ENCODE measurements around the gene EMC8. TPM values are rescaled to one million over a fixed set of nuclear protein-coding genes. Genes with fewer than 3 reads are reported as not detected.

The EMC8 gene
- total and polyA plus RNA-seq, 2 experiments from 2014 or later: 51.1 to 69.4 TPM

GRCh38 chr16:85733155-85733838, 66.0 kb downstream of the EMC8 start:
- no peak; the same call in 2 of the 3 replicates for ATAC-seq
- no peaks in the 10 kb centered on the region for H3K4me1 ChIP-seq (ENCODE audit: insufficient read depth)
- no peak overlapping the region for H3K27ac Mint-ChIP-seq
- no peaks in the 10 kb centered on the region for H3K27me3 ChIP-seq (ENCODE audit: insufficient read depth)
- no peaks in the 10 kb centered on the region for H3K9me2 ChIP-seq (ENCODE audit: insufficient read depth)
- TF ChIP-seq NANOG (IDR thresholded peaks at IDR 0.05; ENCODE audit: borderline replicate concordance) (no peak), EZH2 (IDR thresholded peaks at IDR 0.05; ENCODE audit: low read depth, unreplicated experiment) (no peak), POLR2AphosphoS5 (IDR thresholded peaks at IDR 0.05; ENCODE audit: low read depth) (no peak), EZH2phosphoT487 (IDR thresholded peaks at IDR 0.05; ENCODE audit: unreplicated experiment) (no peak), JUNB (IDR thresholded peaks at IDR 0.05; ENCODE audit: unreplicated experiment) (no peak), ZNF114 (CRISPR knock-in tag; IDR thresholded peaks at IDR 0.05) (no peak), STAT1 (IDR thresholded peaks at IDR 0.05; ENCODE audit: unreplicated experiment) (no peak)
- TF ChIP-seq, protein P1, sequence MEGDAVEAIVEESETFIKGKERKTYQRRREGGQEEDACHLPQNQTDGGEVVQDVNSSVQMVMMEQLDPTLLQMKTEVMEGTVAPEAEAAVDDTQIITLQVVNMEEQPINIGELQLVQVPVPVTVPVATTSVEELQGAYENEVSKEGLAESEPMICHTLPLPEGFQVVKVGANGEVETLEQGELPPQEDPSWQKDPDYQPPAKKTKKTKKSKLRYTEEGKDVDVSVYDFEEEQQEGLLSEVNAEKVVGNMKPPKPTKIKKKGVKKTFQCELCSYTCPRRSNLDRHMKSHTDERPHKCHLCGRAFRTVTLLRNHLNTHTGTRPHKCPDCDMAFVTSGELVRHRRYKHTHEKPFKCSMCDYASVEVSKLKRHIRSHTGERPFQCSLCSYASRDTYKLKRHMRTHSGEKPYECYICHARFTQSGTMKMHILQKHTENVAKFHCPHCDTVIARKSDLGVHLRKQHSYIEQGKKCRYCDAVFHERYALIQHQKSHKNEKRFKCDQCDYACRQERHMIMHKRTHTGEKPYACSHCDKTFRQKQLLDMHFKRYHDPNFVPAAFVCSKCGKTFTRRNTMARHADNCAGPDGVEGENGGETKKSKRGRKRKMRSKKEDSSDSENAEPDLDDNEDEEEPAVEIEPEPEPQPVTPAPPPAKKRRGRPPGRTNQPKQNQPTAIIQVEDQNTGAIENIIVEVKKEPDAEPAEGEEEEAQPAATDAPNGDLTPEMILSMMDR (conservative IDR thresholded peaks at IDR 0.05; ENCODE audit: low read depth in 2 of 2): no peak
- TF ChIP-seq, protein P2, sequence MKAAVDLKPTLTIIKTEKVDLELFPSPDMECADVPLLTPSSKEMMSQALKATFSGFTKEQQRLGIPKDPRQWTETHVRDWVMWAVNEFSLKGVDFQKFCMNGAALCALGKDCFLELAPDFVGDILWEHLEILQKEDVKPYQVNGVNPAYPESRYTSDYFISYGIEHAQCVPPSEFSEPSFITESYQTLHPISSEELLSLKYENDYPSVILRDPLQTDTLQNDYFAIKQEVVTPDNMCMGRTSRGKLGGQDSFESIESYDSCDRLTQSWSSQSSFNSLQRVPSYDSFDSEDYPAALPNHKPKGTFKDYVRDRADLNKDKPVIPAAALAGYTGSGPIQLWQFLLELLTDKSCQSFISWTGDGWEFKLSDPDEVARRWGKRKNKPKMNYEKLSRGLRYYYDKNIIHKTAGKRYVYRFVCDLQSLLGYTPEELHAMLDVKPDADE (IDR thresholded peaks at IDR 0.05): no peak
- H4K20me1 ChIP-seq (replicated peaks; ENCODE audit: insufficient read depth): no peaks in the 10 kb centered on the region; the same call in 1 of the 2 replicates
- no peak overlapping the region; the same call in 2 of the 3 replicates for H3K4me3 Mint-ChIP-seq
- no peaks in the 10 kb centered on the region for H3F3A ChIP-seq (replicated peaks; ENCODE audit: low read depth)
- H3K4me1 Mint-ChIP-seq: peaks cover 21% of the 10 kb centered on the region
- no peak overlapping the region for H3K4me2 ChIP-seq
- H3K79me2 ChIP-seq (replicated peaks; ENCODE audit: insufficient read depth): no peaks in the 10 kb centered on the region
- no peaks in the 10 kb centered on the region for H3K9me3 Mint-ChIP-seq
- no peak for DNase-seq (ENCODE audit: low spot score)
- H2AFZ ChIP-seq: no peak overlapping the region
- H3K4me3 ChIP-seq: no peak overlapping the region
- no peak overlapping the region for H3K27ac ChIP-seq (ENCODE audit: low read depth)
- no peaks in the 10 kb centered on the region for H3K36me3 ChIP-seq (ENCODE audit: insufficient read depth)
- no peaks in the 10 kb centered on the region; the same call in 2 of the 3 replicates for H3K36me3 Mint-ChIP-seq (ENCODE audit: low read depth)
- H3K27me3 Mint-ChIP-seq (ENCODE audit: insufficient read depth, low read depth, poor library complexity): peaks cover 9% of the 10 kb centered on the region

- H3K79me2 ChIP-seq (replicated peaks; ENCODE audit: insufficient read depth): no peaks in the 10 kb centered on the region
- H3K36me3 Mint-ChIP-seq (ENCODE audit: low read depth): no peaks in the 10 kb centered on the region; the same call in 2 of the 3 replicates
- H3K9me3 Mint-ChIP-seq: no peaks in the 10 kb centered on the region
- no peak overlapping the region for H2AFZ ChIP-seq
- H3K4me3 Mint-ChIP-seq: no peak overlapping the region
- no peaks in the 10 kb centered on the region for H3K27me3 ChIP-seq (ENCODE audit: insufficient read depth)
- no peaks in the 10 kb centered on the region for H3K36me3 ChIP-seq (ENCODE audit: insufficient read depth)
- ATAC-seq (no peak), DNase-seq (ENCODE audit: low spot score) (no peak)
- H3K27ac Mint-ChIP-seq: no peak overlapping the region
- no peaks in the 10 kb centered on the region for H3K9me2 ChIP-seq (ENCODE audit: insufficient read depth)
- H3K4me1 Mint-ChIP-seq: peaks cover 21% of the 10 kb centered on the region
- H3K27ac ChIP-seq (ENCODE audit: low read depth): no peak overlapping the region
- H3F3A ChIP-seq (replicated peaks; ENCODE audit: low read depth): no peaks in the 10 kb centered on the region
- no peak overlapping the region for H3K4me2 ChIP-seq
- H3K27me3 Mint-ChIP-seq (ENCODE audit: insufficient read depth, low read depth, poor library complexity): peaks cover 13% of the 10 kb centered on the region
- no peaks in the 10 kb centered on the region for H3K4me1 ChIP-seq (ENCODE audit: insufficient read depth)
- H4K20me1 ChIP-seq (replicated peaks; ENCODE audit: insufficient read depth): no peaks in the 10 kb centered on the region; the same call in 1 of the 2 replicates
- TF ChIP-seq POLR2AphosphoS5 (IDR thresholded peaks at IDR 0.05; ENCODE audit: low read depth) (no peak), STAT1 (IDR thresholded peaks at IDR 0.05; ENCODE audit: unreplicated experiment) (no peak)
- no peak overlapping the region for H3K4me3 ChIP-seq
These were observed 68.2 kb downstream of the EMC8 start for GRCh38 chr16:85731179-85731578.

Data from GM23338 (cell line).